Memory B cell (primary cell): ENCODE data around the gene TGFB3.

Source experiments
- ATAC-seq: fragments of 150-1000 bp; cut with Tn5 transposase; 2 replicates; pipeline ENCODE4 v1.10.0; 2021; ENCODE audit warnings: low read depth, mild to moderate bottlenecking, moderate library complexity
- DNase-seq, 2 donors: peaks; one replicate each; pipeline ENCODE4 v3.0.0; 2022; ENCODE audit warnings: low spot score in 2 of 2
- H3K27ac Mint-ChIP-seq: one replicate; pipeline ENCODE4 v1.8.0; 2022; ENCODE audit warnings: mild to moderate bottlenecking, moderate library complexity, mixed read lengths
- H3K27me3 Mint-ChIP-seq: one replicate; pipeline ENCODE4 v1.8.0; 2022; ENCODE audit warnings: mixed read lengths
- H3K36me3 Mint-ChIP-seq: one replicate; pipeline ENCODE4 v1.8.0; 2022; ENCODE audit warnings: mild to moderate bottlenecking, mixed read lengths
- H3K4me1 Mint-ChIP-seq: one replicate; pipeline ENCODE4 v1.8.0; 2022; ENCODE audit warnings: mixed read lengths
- H3K4me3 Mint-ChIP-seq: one replicate; pipeline ENCODE4 v1.8.0; 2022; ENCODE audit warnings: mild to moderate bottlenecking, moderate library complexity, mixed read lengths
- H3K9me3 Mint-ChIP-seq: one replicate; pipeline ENCODE4 v1.8.0; 2022; ENCODE audit warnings: mixed read lengths

Gene TGFB3

GRCh38 chr14:75980856-75981255 lies 939 bp downstream of the TGFB3 start:
- no peaks in the 10 kb centered on the region for H3K9me3 Mint-ChIP-seq
- peak overlapping the region; percentile 30 for H3K27ac Mint-ChIP-seq
- ATAC-seq (no peak), DNase-seq (no peak)
- no peaks in the 10 kb centered on the region for H3K36me3 Mint-ChIP-seq
- H3K27me3 Mint-ChIP-seq, result no peaks in the 10 kb centered on the region
- peaks cover 41% of the 10 kb centered on the region for H3K4me1 Mint-ChIP-seq
- H3K4me3 Mint-ChIP-seq, result peak overlapping the region; percentile 88

DNA sequence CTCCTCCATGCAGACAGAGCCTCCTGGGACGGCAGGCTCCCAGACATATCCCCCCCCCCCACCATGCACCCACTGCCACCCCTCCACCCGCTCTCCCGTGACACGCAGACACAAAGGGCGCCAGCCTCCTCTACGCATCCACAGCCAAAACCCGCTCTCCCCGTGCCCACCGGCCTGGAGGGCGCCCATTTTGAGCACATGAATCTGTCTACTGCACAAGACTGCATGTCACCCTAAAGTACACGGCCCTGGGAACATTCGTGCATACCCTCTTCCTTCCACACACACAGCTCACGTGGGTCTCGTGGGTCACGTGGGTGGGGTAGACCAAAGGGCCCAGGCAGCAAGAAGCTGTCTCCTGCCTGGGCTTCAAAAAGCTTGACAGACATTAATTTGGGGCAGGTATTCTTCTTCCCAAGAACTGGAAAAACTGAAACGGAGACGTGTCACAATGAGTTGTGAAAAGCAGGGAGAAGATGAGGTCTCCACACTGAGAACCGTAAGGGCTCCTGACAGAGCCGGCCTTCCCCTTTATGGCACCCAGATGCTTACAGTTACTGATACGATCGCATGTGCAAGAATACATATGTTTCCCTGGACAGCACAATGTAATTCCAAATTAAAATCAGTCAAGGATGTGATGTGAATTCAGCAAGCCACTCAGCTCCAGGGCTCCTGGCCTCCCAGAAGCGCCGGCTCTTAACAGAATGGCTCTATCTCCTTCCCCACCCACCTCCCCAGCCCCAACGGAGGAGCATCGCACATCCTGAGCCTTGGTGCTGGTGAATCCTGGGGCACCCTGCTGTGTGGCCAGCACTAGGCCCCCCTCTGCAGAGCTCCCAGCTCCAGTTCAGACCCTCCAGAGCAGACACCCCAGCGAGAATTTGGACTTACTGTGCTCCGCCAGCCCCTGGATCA lies 1.9 kb downstream of the TGFB3 start:
- no peaks in the 10 kb centered on the region for H3K36me3 Mint-ChIP-seq
- H3K27me3 Mint-ChIP-seq, result no peaks in the 10 kb centered on the region
- H3K9me3 Mint-ChIP-seq, result no peaks in the 10 kb centered on the region
- H3K27ac Mint-ChIP-seq, result peak overlapping the region; percentile 32
- H3K4me1 Mint-ChIP-seq, result peaks cover 38% of the 10 kb centered on the region
- DNase-seq (no peak), ATAC-seq (no peak)
- no peak overlapping the region for H3K4me3 Mint-ChIP-seq

GRCh38 chr14:75979071-75979571 lies 2.7 kb downstream of the TGFB3 start:
- DNase-seq (peak in 1 of 2 donors; percentile 17), ATAC-seq (no peak)
- Mint-ChIP-seq H3K36me3 (no peaks in the 10 kb centered on the region), H3K4me3 (no peak overlapping the region), H3K9me3 (no peaks in the 10 kb centered on the region), H3K27ac (peak overlapping the region; percentile 32), H3K4me1 (peaks cover 38% of the 10 kb centered on the region), H3K27me3 (no peaks in the 10 kb centered on the region)

DNA sequence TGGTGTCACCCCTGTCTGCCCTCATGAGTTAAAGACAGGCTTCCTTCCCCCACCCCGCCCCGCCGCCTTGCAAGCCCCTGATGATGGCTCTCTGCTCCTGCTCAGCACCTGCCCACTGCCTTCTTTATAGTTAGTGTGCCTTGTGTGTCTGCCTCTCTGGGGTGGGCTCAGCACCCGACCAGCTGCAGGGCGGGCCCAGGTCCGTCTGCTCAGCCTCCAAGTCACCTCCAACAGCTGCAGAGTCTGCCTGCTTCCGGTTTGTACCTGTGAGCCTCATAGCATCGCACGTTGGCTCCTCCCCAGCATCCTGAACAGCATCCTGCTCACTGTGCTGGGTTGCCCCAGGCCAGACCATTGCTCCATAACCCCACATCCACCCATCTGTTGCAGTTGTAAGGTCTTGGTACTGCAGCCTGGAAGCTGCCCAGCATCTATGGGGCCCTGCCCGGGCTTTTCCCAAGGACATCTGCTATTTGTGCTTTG lies 3.5 kb downstream of the TGFB3 start:
- H3K27ac Mint-ChIP-seq, result peak overlapping the region; percentile 72
- peak; percentile 16 to 18 for DNase-seq
- H3K4me1 Mint-ChIP-seq, result peaks cover 38% of the 10 kb centered on the region
- no peaks in the 10 kb centered on the region for H3K36me3 Mint-ChIP-seq
- H3K27me3 Mint-ChIP-seq, result no peaks in the 10 kb centered on the region
- H3K4me3 Mint-ChIP-seq, result peak overlapping the region; percentile 82
- H3K9me3 Mint-ChIP-seq, result no peaks in the 10 kb centered on the region
- ATAC-seq, result peak; percentile 33

- peaks cover 38% of the 10 kb centered on the region for H3K4me1 Mint-ChIP-seq
- H3K4me3 Mint-ChIP-seq, result no peak overlapping the region
- H3K27me3 Mint-ChIP-seq, result no peaks in the 10 kb centered on the region
- H3K27ac Mint-ChIP-seq, result peak overlapping the region; percentile 72
- DNase-seq, result no peak
- no peaks in the 10 kb centered on the region for H3K36me3 Mint-ChIP-seq
- no peak for ATAC-seq
- H3K9me3 Mint-ChIP-seq, result no peaks in the 10 kb centered on the region
These were observed 4.2 kb downstream of the TGFB3 start for GRCh38 chr14:75977582-75977943.

DNA sequence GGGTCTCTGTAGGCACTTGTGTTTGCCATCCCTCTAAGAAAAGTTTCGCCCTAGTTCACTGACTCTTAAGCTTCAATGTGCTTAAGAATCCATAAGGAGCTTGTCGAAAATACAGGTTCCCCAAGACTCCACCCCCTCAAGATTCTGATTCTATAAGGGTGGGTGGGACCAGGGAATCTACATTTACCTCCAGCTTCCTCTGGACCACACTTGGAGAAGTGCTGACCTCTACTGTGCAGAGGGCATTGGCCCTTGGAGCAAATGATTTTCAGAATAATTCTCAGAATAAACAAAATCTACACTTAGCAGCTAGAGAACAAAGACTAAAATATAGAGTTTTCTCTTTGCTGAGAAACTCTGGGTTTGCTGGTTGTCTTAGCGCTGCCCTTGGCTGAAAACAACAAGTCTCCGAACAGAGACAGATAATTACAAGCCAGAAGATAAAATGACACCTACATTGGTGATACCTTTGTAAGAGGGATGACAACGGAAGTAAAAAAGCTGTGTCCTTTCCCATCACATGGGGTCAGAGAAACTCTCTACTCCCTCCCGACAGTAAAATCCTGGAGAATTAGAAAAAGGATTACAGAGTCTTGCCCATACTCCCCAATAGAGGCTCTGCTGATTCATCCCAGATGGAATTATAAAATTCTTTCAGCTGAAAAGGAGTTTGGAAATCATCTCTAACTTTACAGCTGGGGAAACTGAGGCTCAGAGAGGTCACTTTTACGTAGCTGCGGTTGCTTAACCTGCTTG lies 4.8 kb downstream of the TGFB3 start:
- Mint-ChIP-seq H3K4me1 (peaks cover 41% of the 10 kb centered on the region), H3K27ac (no peak overlapping the region), H3K27me3 (no peaks in the 10 kb centered on the region), H3K4me3 (no peak overlapping the region), H3K36me3 (no peaks in the 10 kb centered on the region), H3K9me3 (no peaks in the 10 kb centered on the region)
- no peak for DNase-seq
- ATAC-seq, result no peak

DNA sequence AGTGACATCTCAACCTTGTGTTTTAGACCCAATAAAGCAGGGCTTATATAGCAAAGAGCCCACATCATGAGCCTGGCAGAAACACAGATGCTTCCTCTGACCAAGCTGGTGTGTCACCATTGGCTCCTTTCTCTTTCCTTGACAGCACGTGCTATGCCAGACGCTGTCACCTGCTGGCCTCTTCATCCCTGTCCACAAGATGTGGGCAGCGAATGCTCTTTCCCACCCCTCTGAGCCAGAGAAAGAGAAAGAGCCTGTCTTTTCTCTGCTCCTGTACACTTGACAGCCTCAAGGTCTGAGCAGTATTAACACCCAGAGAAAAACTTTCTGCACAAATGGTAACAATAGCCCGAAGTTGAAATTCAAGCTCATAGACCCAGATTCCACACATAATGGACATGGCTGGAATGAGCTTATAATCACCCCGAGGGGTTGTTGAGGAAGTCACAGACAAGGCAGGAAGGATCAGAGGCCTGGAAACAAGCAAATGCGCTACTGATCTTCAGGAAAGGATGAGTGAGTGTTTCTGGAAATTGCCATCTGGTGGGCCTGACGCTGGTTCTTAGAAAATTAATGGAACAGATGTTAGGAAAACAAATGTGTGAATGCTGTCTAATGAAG lies 8.9 kb downstream of the TGFB3 start:
- no peaks in the 10 kb centered on the region for H3K9me3 Mint-ChIP-seq
- H3K4me1 Mint-ChIP-seq, result peaks cover 10% of the 10 kb centered on the region
- no peak overlapping the region for H3K27ac Mint-ChIP-seq

GRCh38 chr14:75971509-75971908 lies 10.3 kb downstream of the TGFB3 start:
- DNase-seq (no peak), ATAC-seq (no peak)
- no peaks in the 10 kb centered on the region for H3K27me3 Mint-ChIP-seq
- H3K4me3 Mint-ChIP-seq, result no peak overlapping the region
- H3K9me3 Mint-ChIP-seq, result no peaks in the 10 kb centered on the region
- H3K27ac Mint-ChIP-seq, result no peak overlapping the region
- H3K4me1 Mint-ChIP-seq, result peaks cover 3% of the 10 kb centered on the region
- H3K36me3 Mint-ChIP-seq, result peaks cover 5% of the 10 kb centered on the region

More for the DNA sequence above, 8.9 kb downstream of the TGFB3 start:
- Mint-ChIP-seq H3K36me3 (peaks cover 4% of the 10 kb centered on the region), H3K27me3 (no peaks in the 10 kb centered on the region), H3K4me3 (no peak overlapping the region)
- no peak for ATAC-seq
- no peak for DNase-seq

GRCh38 chr14:75970989-75971388 lies 10.8 kb downstream of the TGFB3 start:
- no peak overlapping the region for H3K4me3 Mint-ChIP-seq
- ATAC-seq, result no peak
- no peaks in the 10 kb centered on the region for H3K27me3 Mint-ChIP-seq
- H3K4me1 Mint-ChIP-seq, result peaks cover 3% of the 10 kb centered on the region
- no peak for DNase-seq
- H3K36me3 Mint-ChIP-seq, result peaks cover 9% of the 10 kb centered on the region
- no peak overlapping the region for H3K27ac Mint-ChIP-seq
- no peaks in the 10 kb centered on the region for H3K9me3 Mint-ChIP-seq

GRCh38 chr14:75969891-75970290 lies 11.9 kb downstream of the TGFB3 start:
- H3K4me1 Mint-ChIP-seq, result peaks cover 3% of the 10 kb centered on the region
- no peak overlapping the region for H3K4me3 Mint-ChIP-seq
- ATAC-seq (no peak), DNase-seq (no peak)
- H3K9me3 Mint-ChIP-seq, result no peaks in the 10 kb centered on the region
- H3K36me3 Mint-ChIP-seq, result peaks cover 15% of the 10 kb centered on the region
- no peak overlapping the region for H3K27ac Mint-ChIP-seq
- no peaks in the 10 kb centered on the region for H3K27me3 Mint-ChIP-seq

GRCh38 chr14:75969126-75969525 lies 12.7 kb downstream of the TGFB3 start:
- no peak for ATAC-seq
- Mint-ChIP-seq H3K36me3 (peaks cover 18% of the 10 kb centered on the region), H3K4me1 (peaks cover 3% of the 10 kb centered on the region), H3K27me3 (no peaks in the 10 kb centered on the region), H3K27ac (no peak overlapping the region), H3K9me3 (no peaks in the 10 kb centered on the region), H3K4me3 (no peak overlapping the region)
- no peak for DNase-seq

DNA sequence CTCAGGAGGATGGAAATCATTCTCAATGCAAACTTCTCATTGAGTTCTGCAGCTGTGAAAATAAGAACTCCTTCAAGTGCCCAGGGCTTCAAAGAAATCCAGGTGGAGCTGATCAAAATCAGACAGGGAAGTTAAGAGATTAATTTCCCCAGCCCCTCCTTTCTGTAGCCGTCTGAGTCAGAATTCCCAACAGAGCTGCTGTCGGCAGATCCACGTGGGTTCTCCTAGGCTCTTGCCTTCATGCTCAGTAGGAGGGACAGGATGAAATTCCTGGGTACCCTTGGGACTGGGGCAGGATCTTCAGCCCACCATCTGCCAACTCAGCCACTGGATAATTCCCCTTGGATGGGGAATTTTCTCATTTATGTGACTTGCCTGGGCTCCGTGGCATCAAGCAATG lies 13.3 kb downstream of the TGFB3 start:
- Mint-ChIP-seq H3K27me3 (no peaks in the 10 kb centered on the region), H3K4me1 (peaks cover 3% of the 10 kb centered on the region), H3K27ac (no peak overlapping the region), H3K36me3 (peaks cover 18% of the 10 kb centered on the region), H3K9me3 (no peaks in the 10 kb centered on the region), H3K4me3 (no peak overlapping the region)
- DNase-seq (no peak), ATAC-seq (no peak)

GRCh38 chr14:75967866-75968265 lies 13.9 kb downstream of the TGFB3 start:
- ATAC-seq, result no peak

GRCh38 chr14:75961662-75962061 lies 20.1 kb downstream of the TGFB3 start:
- Mint-ChIP-seq H3K36me3 (peaks cover 20% of the 10 kb centered on the region), H3K4me1 (peaks cover 27% of the 10 kb centered on the region), H3K9me3 (no peaks in the 10 kb centered on the region), H3K27me3 (no peaks in the 10 kb centered on the region), H3K4me3 (no peak overlapping the region), H3K27ac (peak overlapping the region; percentile 86)
- DNase-seq (no peak), ATAC-seq (no peak)

More at GRCh38 chr14:75967866-75968265, 13.9 kb downstream of the TGFB3 start:
- DNase-seq, result no peak
- Mint-ChIP-seq H3K9me3 (no peaks in the 10 kb centered on the region), H3K27me3 (no peaks in the 10 kb centered on the region), H3K4me1 (peaks cover 3% of the 10 kb centered on the region), H3K27ac (no peak overlapping the region), H3K36me3 (peaks cover 18% of the 10 kb centered on the region), H3K4me3 (no peak overlapping the region)
